ENCODE data around the gene B3GALNT1.
"Not testable (repeated sequence)": the region's sequence is repeated elsewhere in the genome, so short reads cannot be mapped to it uniquely, and the experiment has no call there.

Gene B3GALNT1

GRCh38 chr3:161072751-161073150, 32.4 kb downstream of the B3GALNT1 start:
- DNase-seq, result no peak

- DNase-seq, result no peak
These were observed 32.9 kb downstream of the B3GALNT1 start for GRCh38 chr3:161072211-161072621.

DNA sequence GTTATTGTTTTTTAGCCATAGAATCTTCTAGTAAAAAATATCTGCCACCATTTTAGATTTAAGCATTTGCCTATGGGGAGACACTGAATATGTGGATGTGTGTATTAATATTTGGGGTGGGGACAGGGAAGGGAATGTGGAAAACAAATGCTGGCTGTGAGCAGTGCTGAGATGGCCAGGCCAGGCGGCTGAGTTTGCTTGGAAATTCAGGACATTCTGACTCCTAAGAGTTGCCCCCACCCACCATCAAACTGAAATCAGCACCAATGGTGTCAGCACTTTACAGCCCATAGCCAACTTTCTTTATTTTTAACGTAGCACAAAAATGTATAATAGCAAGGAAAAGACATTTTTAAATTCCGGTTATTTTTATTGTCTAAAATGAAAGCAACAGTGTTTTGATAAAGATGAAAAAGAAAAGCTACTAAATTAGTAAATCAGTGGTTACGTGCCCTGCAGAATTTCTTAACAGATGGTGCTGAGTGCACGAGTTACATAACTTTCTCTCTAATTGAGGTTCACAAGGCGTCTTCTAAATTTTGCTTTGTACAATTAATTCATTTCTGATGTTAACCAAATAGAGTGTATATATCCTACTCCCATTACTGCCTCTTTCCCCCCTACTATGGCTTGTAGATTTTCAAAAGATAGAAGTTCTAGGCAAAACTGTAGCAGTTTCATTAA, 34.0 kb downstream of the B3GALNT1 start:
- no peak for DNase-seq

GRCh38 chr3:161070252-161070930, 34.8 kb downstream of the B3GALNT1 start:
- DNase-seq, result no peak

DNA sequence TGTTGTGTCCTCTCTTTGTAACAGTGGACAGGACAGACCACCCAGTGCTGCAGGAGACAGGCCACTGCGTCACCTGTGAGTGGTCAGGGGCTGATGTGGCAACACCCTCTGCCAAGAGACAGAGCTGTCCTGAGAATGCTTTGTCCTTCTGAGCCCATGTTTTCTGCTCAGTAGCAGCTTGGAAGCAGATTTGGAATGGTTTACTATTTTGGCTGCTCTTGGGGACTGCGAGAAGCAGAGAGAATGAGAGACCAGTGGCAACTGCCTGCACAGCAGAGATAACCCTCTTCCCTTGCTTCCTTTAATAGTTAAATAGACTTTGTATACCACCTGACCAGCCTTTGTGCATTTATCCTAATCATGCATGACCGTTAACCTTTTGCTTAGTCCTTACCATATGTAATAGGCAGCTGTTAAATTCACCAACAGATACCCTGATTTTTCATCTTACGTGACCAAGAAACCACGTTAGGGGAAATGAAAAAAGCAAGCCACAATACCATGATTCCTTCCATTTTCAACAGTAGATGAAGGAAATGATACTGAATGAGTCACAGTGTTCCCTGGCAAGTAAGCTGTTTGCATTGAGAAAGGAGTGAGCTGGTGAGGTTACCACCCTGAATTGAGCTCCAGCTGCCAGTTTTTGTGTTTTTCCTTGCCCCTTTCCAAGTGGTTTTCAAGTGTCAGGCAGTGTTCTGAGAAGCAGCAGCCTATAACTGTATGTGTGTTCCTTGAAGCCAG, 35.5 kb downstream of the B3GALNT1 start:
- DNase-seq, result no peak

GRCh38 chr3:161067335-161067734, 37.8 kb downstream of the B3GALNT1 start:
- no peak for DNase-seq

DNA sequence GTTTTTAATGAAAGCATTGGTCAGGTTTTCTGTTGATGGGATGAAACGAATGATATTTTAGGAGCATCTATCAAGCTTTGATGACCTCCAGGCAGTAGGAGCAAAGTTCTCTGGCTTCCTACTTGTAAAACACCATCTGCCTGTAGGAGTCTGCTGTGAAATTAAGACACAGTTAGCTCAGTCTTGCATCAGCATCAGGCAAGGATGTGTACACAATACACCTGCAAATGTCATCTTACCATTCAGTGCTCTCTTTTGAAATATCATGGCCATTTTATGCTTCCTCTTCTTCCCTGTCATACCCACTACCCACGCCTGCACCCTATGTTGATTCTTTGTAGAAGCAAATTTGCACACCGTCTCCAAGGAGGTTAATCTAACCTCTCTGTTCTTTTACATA, 38.2 kb downstream of the B3GALNT1 start:
- DNase-seq, result no peak

DNA sequence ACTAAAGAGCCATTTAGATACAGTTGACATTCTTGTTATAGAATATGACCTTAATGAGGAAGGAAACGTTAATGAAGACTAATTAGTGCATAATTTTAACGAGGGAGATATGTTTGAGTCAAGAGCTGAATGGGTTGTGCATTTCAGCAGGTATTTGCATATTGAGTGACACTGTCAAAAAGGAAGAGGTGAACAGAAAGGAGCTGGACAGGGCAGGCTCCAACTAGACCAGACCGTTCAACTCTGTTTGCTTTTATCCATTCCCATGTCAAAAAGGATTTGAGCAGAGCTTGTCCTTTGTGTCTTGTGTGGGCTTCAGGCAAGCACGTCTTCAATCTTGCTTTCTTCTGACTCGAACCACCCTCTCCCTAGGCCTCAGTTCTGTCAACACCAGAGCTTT, 40.7 kb downstream of the B3GALNT1 start:
- no peak for DNase-seq

GRCh38 chr3:161054860-161055604, 50.1 kb downstream of the B3GALNT1 start:
- no peak for DNase-seq

DNA sequence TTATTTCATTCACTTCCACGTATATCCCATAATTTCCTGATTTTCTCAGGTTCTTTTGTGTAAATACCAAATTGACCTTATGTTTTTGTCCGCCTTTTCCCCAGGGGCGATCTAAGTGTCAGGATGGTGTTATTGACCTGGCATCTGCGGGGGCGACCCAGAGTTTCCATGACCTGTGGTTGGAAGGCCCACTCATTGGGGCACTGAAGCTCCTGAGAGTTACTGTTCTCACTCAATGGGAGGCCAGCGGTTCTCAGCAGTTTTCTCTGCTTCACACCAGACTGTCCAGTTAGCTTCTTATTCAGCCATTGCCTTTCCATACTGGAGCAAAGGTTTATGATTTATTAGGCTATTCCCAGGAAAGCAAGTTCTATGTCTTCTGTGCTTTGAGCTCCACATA, 53.3 kb downstream of the B3GALNT1 start:
- no peak for DNase-seq

- DNase-seq, result no peak
These were observed 54.2 kb downstream of the B3GALNT1 start for GRCh38 chr3:161050935-161051334.

GRCh38 chr3:161049683-161050248, 55.4 kb downstream of the B3GALNT1 start:
- DNase-seq, result no peak

DNA sequence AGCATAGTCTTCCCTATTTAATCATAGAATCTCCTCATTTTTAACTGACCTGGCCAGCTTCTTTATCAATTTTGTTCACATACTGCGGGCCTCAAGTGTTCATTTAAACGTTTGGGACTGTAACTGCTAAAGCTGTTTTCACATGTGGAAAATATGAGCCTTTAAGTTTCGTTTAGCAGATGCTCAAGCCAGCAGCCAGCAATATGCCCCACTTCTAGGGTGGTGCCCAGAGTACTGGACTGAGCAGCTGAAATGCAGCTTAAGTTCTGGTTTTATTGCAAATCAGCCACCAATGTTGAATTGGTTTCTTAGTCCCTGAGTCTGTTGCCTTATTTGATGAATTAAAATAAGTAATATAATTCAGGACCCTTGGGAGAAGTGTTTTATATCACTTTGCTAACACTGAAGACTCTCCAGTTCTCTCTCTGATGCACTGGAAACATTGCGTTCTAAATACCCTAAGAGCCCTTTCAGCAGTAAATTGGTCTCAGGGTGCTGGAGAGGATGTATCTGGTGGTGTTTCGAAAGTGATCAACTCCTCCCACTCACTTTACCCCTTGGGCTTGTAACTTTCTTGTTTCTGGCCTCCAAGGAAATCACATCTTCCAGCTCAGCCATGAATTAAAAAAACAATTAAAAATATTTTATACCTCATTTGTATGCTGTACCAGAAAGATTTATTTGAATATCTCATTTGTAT, 61.7 kb downstream of the B3GALNT1 start:
- no peak for DNase-seq

GRCh38 chr3:161042023-161042501, 63.1 kb downstream of the B3GALNT1 start:
- DNase-seq, result no peak

- DNase-seq, result no peak
These were observed 66.4 kb downstream of the B3GALNT1 start for GRCh38 chr3:161038725-161039124.

DNA sequence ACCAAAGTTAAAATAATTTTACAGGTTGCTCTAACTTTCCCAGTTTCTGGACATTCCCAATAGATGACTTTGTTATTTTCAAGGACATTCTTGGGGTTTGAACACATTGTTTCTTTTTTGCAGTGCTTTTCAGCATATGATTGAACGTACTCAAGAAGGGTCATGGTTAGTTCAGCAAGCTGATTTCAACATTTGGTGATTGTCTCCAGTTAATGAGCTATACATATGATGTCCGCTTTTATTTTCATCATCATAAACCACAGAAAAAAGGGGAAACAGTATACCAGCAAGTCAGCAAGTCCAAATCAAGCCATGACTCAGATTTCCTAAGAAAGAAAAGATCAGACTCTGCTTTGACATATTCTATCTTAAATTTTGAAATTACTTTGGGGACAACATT, 69.4 kb downstream of the B3GALNT1 start:
- DNase-seq, result no peak

DNA sequence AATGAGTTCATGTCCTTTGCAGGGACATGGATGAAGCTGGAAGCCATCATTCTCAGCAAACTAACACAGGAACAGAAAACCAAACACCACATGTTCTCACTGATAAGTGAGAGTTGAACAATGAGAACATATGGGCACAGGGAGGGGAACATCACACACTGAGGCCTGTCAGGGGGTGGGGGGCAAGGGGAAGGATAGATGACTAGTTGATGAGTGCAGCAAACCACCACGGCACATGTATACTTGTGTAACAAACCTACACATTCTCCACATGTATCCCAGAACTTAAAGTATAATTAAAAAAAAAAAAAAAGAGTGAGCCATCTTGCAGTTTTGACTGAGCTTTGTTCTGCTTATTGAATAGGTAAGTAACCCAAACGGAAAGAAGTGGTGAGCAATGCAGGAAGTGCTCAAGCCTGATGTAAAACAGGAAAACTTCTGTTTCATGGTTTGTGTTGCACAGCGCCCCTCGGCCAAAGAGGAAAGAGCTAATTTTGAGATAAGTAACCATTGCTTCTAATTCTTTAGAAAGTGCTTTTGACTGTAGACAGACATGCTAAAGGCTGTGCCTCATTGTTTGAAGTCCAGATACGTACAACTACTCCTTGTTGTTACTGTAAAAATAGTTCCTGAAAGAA, 70.1 kb downstream of the B3GALNT1 start:
- not testable (repeated sequence) for DNase-seq
